Neural cell (in vitro differentiated cells): ENCODE measurements around the gene GALNT2. TPM values are rescaled to one million over a fixed set of nuclear protein-coding genes. Genes with fewer than 3 reads are reported as not detected.

Source experiments
- H2AFZ ChIP-seq: fragments of 200-600, 300-800 bp; sonication (generic), shearing (Covaris generic); 2 replicates; pipeline ENCODE4 v1.6.0; 2014; ENCODE audit warnings: low read depth, mild to moderate bottlenecking, antibody characterized with exemption, low read length, moderate library complexity
- H3F3A ChIP-seq: fragments of 200-600 bp; shearing (Covaris generic); 2 replicates; pipeline ENCODE4 v1.6.1; 2016; ENCODE audit warnings: mild to moderate bottlenecking, moderate library complexity, mixed read lengths, antibody characterized with exemption, low read length; ENCODE audit not compliant: insufficient read depth, poor library complexity, severe bottlenecking
- H3K27ac ChIP-seq: fragments of 200-600, 300-800 bp; sonication (generic), shearing (Covaris generic); 2 replicates; pipeline ENCODE4 v1.5.1; 2014; ENCODE audit warnings: mild to moderate bottlenecking, low read length, moderate library complexity
- H3K27me3 ChIP-seq: fragments of 300-800, 200-600 bp; sonication (generic), shearing (Covaris generic); 2 replicates; pipeline ENCODE4 v1.6.0; 2014; ENCODE audit warnings: mild to moderate bottlenecking, low read depth, low read length, moderate library complexity; ENCODE audit not compliant: insufficient read depth
- H3K36me3 ChIP-seq: fragments of 300-800, 200-600 bp; sonication (generic), shearing (Covaris generic); 2 replicates; pipeline ENCODE4 v1.5.1; 2014; ENCODE audit warnings: mild to moderate bottlenecking, antibody characterized with exemption, low read length, moderate library complexity; ENCODE audit not compliant: insufficient read depth
- H3K4me2 ChIP-seq: fragments of 300-800, 200-600 bp; sonication (generic), shearing (Covaris generic); 2 replicates; pipeline ENCODE4 v1.6.0; 2014; ENCODE audit warnings: mild to moderate bottlenecking, low read length
- H3K4me3 ChIP-seq: fragments of 300-800, 200-600 bp; sonication (generic), shearing (Covaris generic); 2 replicates; pipeline ENCODE4 v1.5.1; 2014; ENCODE audit warnings: mild to moderate bottlenecking, low read length, moderate library complexity
- H3K79me2 ChIP-seq: fragments of 200-600 bp; shearing (Covaris generic); replicated peaks from 2 replicates; pipeline ENCODE4 v1.6.0; 2014; ENCODE audit warnings: mild to moderate bottlenecking, low read length, moderate library complexity; ENCODE audit not compliant: insufficient read depth
- H3K9ac ChIP-seq: fragments of 300-800, 200-600 bp; sonication (generic), shearing (Covaris generic); 2 replicates; pipeline ENCODE4 v1.6.1; 2016; ENCODE audit warnings: mild to moderate bottlenecking, low read length, mixed read lengths
- H3K9me2 ChIP-seq: fragments of 200-600 bp; shearing (Covaris generic); 2 replicates; pipeline ENCODE4 v1.6.1; 2016; ENCODE audit warnings: mild to moderate bottlenecking, low read length, mixed read lengths; ENCODE audit not compliant: insufficient read depth
- H3K9me3 ChIP-seq: fragments of 200-600, 300-800 bp; sonication (generic), shearing (Covaris generic); 2 replicates; pipeline ENCODE4 v1.6.1; 2016; ENCODE audit warnings: mild to moderate bottlenecking, mixed run types, low read length, moderate library complexity, mixed read lengths
- H4K20me1 ChIP-seq: fragments of 200-600 bp; shearing (Covaris generic); 2 replicates; pipeline ENCODE4 v1.6.1; 2016; ENCODE audit warnings: mild to moderate bottlenecking, mixed run types; ENCODE audit not compliant: insufficient read depth
- EP300 ChIP-seq: fragments of 450-650 bp; conservative IDR thresholded peaks from 2 replicates; pipeline ENCODE4 v1.6.1; 2014; ENCODE audit warnings: antibody characterized with exemption, mild to moderate bottlenecking, moderate library complexity; ENCODE audit not compliant: poor library complexity, severe bottlenecking
- EZH2 ChIP-seq: fragments of 200-600, 300-800 bp; shearing (Covaris generic), sonication (generic); IDR thresholded peaks from 2 replicates; pipeline ENCODE4 v1.6.1; 2014; ENCODE audit warnings: antibody characterized with exemption, low read length, borderline replicate concordance, mild to moderate bottlenecking; ENCODE audit not compliant: insufficient read depth, poor library complexity, severe bottlenecking
- MXI1 ChIP-seq: fragments of 450-650 bp; conservative IDR thresholded peaks from 2 replicates; pipeline ENCODE4 v1.6.1; 2014; ENCODE audit warnings: antibody characterized with exemption, mild to moderate bottlenecking; ENCODE audit not compliant: poor library complexity, severe bottlenecking
- POLR2AphosphoS5 ChIP-seq: IDR thresholded peaks from 2 replicates; pipeline ENCODE4 v1.6.1; 2012
- RAD21 ChIP-seq: fragments of 450-650 bp; conservative IDR thresholded peaks from 2 replicates; pipeline ENCODE4 v1.6.1; 2014; ENCODE audit warnings: antibody characterized with exemption, mild to moderate bottlenecking, moderate library complexity
- SMC3 ChIP-seq: fragments of 450-650 bp; conservative IDR thresholded peaks from 2 replicates; pipeline ENCODE4 v1.6.1; 2014; ENCODE audit warnings: antibody characterized with exemption, mild to moderate bottlenecking, moderate library complexity; ENCODE audit not compliant: poor library complexity
- TAF1 ChIP-seq: IDR thresholded peaks from 2 replicates; pipeline ENCODE4 v1.6.1; 2012; ENCODE audit warnings: low read depth
- polyA plus RNA-seq: library from polyadenylated mRNA; depleted of rRNA; stranded (reverse); fragments of >200 nt; gene quantifications from 2 replicates; pipeline ENCODE4 v1.2.3, GENCODE V29; 2014
- TF ChIP-seq, protein P1 (sequence below): fragments of 450-650 bp; IDR thresholded peaks from 2 replicates; pipeline ENCODE4 v1.5.1; 2014; ENCODE audit warnings: antibody characterized with exemption, mild to moderate bottlenecking, moderate library complexity; ENCODE audit not compliant: poor library complexity, severe bottlenecking
- TF ChIP-seq, protein P2 (sequence below): IDR thresholded peaks from 2 replicates; pipeline ENCODE4 v1.6.1; 2012; ENCODE audit warnings: borderline replicate concordance

GALNT2 gene
- polyA plus RNA-seq, 1 donor from 2014 or later: 38.8 TPM

- TF ChIP-seq EP300 (no peak), SMC3 (no peak), EZH2 (no peak), RAD21 (no peak), MXI1 (no peak), POLR2AphosphoS5 (no peak), TAF1 (no peak)
- TF ChIP-seq, protein P1, sequence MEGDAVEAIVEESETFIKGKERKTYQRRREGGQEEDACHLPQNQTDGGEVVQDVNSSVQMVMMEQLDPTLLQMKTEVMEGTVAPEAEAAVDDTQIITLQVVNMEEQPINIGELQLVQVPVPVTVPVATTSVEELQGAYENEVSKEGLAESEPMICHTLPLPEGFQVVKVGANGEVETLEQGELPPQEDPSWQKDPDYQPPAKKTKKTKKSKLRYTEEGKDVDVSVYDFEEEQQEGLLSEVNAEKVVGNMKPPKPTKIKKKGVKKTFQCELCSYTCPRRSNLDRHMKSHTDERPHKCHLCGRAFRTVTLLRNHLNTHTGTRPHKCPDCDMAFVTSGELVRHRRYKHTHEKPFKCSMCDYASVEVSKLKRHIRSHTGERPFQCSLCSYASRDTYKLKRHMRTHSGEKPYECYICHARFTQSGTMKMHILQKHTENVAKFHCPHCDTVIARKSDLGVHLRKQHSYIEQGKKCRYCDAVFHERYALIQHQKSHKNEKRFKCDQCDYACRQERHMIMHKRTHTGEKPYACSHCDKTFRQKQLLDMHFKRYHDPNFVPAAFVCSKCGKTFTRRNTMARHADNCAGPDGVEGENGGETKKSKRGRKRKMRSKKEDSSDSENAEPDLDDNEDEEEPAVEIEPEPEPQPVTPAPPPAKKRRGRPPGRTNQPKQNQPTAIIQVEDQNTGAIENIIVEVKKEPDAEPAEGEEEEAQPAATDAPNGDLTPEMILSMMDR: no peak
- TF ChIP-seq, protein P2, sequence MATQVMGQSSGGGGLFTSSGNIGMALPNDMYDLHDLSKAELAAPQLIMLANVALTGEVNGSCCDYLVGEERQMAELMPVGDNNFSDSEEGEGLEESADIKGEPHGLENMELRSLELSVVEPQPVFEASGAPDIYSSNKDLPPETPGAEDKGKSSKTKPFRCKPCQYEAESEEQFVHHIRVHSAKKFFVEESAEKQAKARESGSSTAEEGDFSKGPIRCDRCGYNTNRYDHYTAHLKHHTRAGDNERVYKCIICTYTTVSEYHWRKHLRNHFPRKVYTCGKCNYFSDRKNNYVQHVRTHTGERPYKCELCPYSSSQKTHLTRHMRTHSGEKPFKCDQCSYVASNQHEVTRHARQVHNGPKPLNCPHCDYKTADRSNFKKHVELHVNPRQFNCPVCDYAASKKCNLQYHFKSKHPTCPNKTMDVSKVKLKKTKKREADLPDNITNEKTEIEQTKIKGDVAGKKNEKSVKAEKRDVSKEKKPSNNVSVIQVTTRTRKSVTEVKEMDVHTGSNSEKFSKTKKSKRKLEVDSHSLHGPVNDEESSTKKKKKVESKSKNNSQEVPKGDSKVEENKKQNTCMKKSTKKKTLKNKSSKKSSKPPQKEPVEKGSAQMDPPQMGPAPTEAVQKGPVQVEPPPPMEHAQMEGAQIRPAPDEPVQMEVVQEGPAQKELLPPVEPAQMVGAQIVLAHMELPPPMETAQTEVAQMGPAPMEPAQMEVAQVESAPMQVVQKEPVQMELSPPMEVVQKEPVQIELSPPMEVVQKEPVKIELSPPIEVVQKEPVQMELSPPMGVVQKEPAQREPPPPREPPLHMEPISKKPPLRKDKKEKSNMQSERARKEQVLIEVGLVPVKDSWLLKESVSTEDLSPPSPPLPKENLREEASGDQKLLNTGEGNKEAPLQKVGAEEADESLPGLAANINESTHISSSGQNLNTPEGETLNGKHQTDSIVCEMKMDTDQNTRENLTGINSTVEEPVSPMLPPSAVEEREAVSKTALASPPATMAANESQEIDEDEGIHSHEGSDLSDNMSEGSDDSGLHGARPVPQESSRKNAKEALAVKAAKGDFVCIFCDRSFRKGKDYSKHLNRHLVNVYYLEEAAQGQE: no peak
Observed at GRCh38 chr1:230052665-230053064, 14.4 kb upstream of the GALNT2 start.

DNA sequence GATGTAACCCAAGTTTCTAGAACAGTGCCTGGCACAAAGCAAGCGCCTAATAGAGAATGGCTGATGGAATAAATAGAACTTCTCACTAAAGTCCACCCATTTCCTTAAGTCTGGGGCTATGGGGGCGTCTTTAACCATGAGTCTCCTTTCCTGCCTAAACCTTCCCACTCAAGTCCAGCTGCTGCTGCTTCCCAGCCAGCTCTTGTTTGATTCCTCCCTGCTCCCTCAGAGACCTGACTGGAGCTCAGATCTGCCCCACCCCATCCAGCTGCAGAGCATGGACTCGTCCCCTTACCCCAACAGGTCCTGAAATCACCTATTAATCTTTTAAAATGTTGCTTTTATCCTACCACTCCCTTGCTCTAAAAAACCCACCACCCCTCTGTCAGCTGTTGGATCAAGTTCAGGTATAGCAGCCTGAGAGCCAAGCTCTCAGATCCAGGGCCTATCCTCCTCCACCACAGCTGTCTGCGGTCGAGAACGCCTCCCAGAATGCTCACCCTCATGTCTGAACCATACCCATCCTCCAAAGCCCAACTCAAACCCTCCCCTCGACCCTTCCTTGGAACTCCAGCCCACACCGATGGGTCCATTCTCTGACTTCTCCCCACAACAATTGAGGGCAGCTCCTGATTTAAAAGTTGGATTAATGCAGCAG is 12.8 kb upstream of the GALNT2 start:
- no peak for TF ChIP-seq TAF1
- TF ChIP-seq, protein P1: no peak
- no peak for TF ChIP-seq SMC3
- no peak for TF ChIP-seq EZH2
- no peak for TF ChIP-seq RAD21
- TF ChIP-seq, protein P2: no peak
- no peak for TF ChIP-seq MXI1
- TF ChIP-seq POLR2AphosphoS5: no peak
- TF ChIP-seq EP300: no peak
- Histone ChIP-seq H3K9ac (no peak overlapping the region), H3F3A (no peaks in the 10 kb centered on the region), H3K27ac (no peak overlapping the region), H3K79me2 (no peaks in the 10 kb centered on the region), H3K9me2 (no peaks in the 10 kb centered on the region), H3K9me3 (no peaks in the 10 kb centered on the region), H4K20me1 (no peaks in the 10 kb centered on the region), H3K27me3 (no peaks in the 10 kb centered on the region), H3K4me3 (no peak overlapping the region), H3K36me3 (no peaks in the 10 kb centered on the region), H2AFZ (no peak overlapping the region), H3K4me2 (no peak overlapping the region)

More at GRCh38 chr1:230052665-230053064, 14.4 kb upstream of the GALNT2 start:
- H3K27ac ChIP-seq: no peak overlapping the region
- no peaks in the 10 kb centered on the region for H3K79me2 ChIP-seq
- no peak overlapping the region for H3K9ac ChIP-seq
- no peaks in the 10 kb centered on the region for H4K20me1 ChIP-seq
- H3K27me3 ChIP-seq: no peaks in the 10 kb centered on the region
- no peaks in the 10 kb centered on the region for H3K36me3 ChIP-seq
- H3K9me3 ChIP-seq: no peaks in the 10 kb centered on the region
- no peak overlapping the region for H3K4me2 ChIP-seq
- no peak overlapping the region for H3K4me3 ChIP-seq
- no peaks in the 10 kb centered on the region for H3K9me2 ChIP-seq
- H3F3A ChIP-seq: no peaks in the 10 kb centered on the region
- H2AFZ ChIP-seq: no peak overlapping the region
